HFFc6 (cell line): ENCODE data around the gene SEPTIN2. TPM values are rescaled to one million over a fixed set of nuclear protein-coding genes. Genes with fewer than 3 reads are reported as not detected.
"Not testable (repeated sequence)": the region's sequence is repeated elsewhere in the genome, so short reads cannot be mapped to it uniquely, and the experiment has no call there.

Experiments
- DNase-seq: peaks from one replicate; pipeline ENCODE4 v3.0.0-alpha.2; 2018
- H3K27ac Mint-ChIP-seq: 2 replicates; pipeline ENCODE4 v1.8.0; 2020; ENCODE audit warnings: mild to moderate bottlenecking, mixed read lengths
- H3K27me3 Mint-ChIP-seq: 2 replicates; pipeline ENCODE4 v1.8.0; 2021; ENCODE audit warnings: mild to moderate bottlenecking, moderate library complexity, mixed read lengths; ENCODE audit not compliant: insufficient read depth
- H3K36me3 Mint-ChIP-seq: 2 replicates; pipeline ENCODE4 v1.8.0; 2021; ENCODE audit warnings: low read depth, mixed read lengths
- H3K4me1 Mint-ChIP-seq: 2 replicates; pipeline ENCODE4 v1.8.0; 2020; ENCODE audit warnings: low read depth, mixed read lengths
- H3K4me3 Mint-ChIP-seq: 2 replicates; pipeline ENCODE4 v1.8.0; 2020; ENCODE audit warnings: mild to moderate bottlenecking, moderate library complexity, mixed read lengths
- H3K9me3 Mint-ChIP-seq: 2 replicates; pipeline ENCODE4 v1.8.0; 2020; ENCODE audit warnings: mild to moderate bottlenecking, mixed read lengths
- total RNA-seq, 6 experiments: library from RNA; stranded (reverse); fragmentation: NEBNext Ultra II Directional; extraction: Animal tissue kit (Norgen Biotek cat#: 25700); gene quantifications; 2 replicates in 1 of 6; 3 replicates in 5 of 6; pipeline ENCODE4 v1.2.3, GENCODE V29; 2021
- TF ChIP-seq, protein P1 (sequence below): fragments of 200-600 bp; sonication (generic); IDR thresholded peaks from 2 replicates; pipeline ENCODE4 v1.5.0; 2021; ENCODE audit warnings: antibody characterized with exemption, mild to moderate bottlenecking

The SEPTIN2 gene
- total RNA-seq, 6 experiments from 2014 or later: 399 to 468 (median 441) TPM

DNA sequence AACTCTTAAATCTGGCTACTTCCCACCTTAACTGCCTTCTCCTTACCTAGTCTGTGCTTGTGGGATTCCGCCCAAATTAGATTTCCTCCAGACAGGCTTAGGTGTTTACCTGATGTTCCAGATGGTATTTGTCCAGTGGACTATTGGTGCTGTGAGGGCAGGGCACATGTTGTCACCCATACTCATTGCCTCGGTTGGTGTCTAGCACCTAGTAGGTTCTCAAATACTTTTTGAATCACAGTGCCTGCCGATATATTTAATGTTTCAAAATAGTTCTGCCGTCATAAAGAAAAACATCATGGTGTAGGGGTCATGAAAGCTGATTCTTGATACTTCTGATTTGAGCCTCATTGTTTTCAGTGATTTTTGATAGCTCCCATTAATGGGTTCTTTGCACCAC lies 1.1 kb downstream of the SEPTIN2 start:
- Mint-ChIP-seq H3K9me3 (no peaks in the 10 kb centered on the region), H3K27ac (peak overlapping the region; percentile 100), H3K27me3 (peaks cover 4% of the 10 kb centered on the region), H3K4me3 (peak overlapping the region; percentile 100), H3K36me3 (peaks cover 51% of the 10 kb centered on the region), H3K4me1 (peaks cover 72% of the 10 kb centered on the region)
- DNase-seq: no peak
- TF ChIP-seq, protein P1, sequence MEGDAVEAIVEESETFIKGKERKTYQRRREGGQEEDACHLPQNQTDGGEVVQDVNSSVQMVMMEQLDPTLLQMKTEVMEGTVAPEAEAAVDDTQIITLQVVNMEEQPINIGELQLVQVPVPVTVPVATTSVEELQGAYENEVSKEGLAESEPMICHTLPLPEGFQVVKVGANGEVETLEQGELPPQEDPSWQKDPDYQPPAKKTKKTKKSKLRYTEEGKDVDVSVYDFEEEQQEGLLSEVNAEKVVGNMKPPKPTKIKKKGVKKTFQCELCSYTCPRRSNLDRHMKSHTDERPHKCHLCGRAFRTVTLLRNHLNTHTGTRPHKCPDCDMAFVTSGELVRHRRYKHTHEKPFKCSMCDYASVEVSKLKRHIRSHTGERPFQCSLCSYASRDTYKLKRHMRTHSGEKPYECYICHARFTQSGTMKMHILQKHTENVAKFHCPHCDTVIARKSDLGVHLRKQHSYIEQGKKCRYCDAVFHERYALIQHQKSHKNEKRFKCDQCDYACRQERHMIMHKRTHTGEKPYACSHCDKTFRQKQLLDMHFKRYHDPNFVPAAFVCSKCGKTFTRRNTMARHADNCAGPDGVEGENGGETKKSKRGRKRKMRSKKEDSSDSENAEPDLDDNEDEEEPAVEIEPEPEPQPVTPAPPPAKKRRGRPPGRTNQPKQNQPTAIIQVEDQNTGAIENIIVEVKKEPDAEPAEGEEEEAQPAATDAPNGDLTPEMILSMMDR: no peak

GRCh38 chr2:241317391-241317790 lies 1.7 kb downstream of the SEPTIN2 start:
- TF ChIP-seq, protein P1: no peak
- Mint-ChIP-seq H3K4me3 (peak overlapping the region; percentile 100), H3K36me3 (peaks cover 53% of the 10 kb centered on the region), H3K27me3 (peaks cover 4% of the 10 kb centered on the region), H3K27ac (peak overlapping the region; percentile 100), H3K9me3 (no peaks in the 10 kb centered on the region), H3K4me1 (peaks cover 70% of the 10 kb centered on the region)
- DNase-seq: no peak

- Mint-ChIP-seq H3K36me3 (peaks cover 40% of the 10 kb centered on the region), H3K4me1 (peaks cover 66% of the 10 kb centered on the region)
These were observed 3.1 kb downstream of the SEPTIN2 start for GRCh38 chr2:241318830-241319229.

GRCh38 chr2:241320394-241320793 lies 4.7 kb downstream of the SEPTIN2 start:
- Mint-ChIP-seq H3K27ac (peak overlapping the region; percentile 51; the same call in 1 of the 2 replicates), H3K4me1 (peaks cover 70% of the 10 kb centered on the region), H3K4me3 (peak overlapping the region; percentile 65), H3K36me3 (peaks cover 42% of the 10 kb centered on the region), H3K9me3 (no peaks in the 10 kb centered on the region), H3K27me3 (peaks cover 2% of the 10 kb centered on the region)
- no peak for DNase-seq
- TF ChIP-seq, protein P1: no peak

More at GRCh38 chr2:241318830-241319229, 3.1 kb downstream of the SEPTIN2 start:
- not testable (repeated sequence) for H3K27ac Mint-ChIP-seq, DNase-seq, H3K9me3 Mint-ChIP-seq, H3K27me3 Mint-ChIP-seq
- peak overlapping the region; percentile 100 for H3K4me3 Mint-ChIP-seq

DNA sequence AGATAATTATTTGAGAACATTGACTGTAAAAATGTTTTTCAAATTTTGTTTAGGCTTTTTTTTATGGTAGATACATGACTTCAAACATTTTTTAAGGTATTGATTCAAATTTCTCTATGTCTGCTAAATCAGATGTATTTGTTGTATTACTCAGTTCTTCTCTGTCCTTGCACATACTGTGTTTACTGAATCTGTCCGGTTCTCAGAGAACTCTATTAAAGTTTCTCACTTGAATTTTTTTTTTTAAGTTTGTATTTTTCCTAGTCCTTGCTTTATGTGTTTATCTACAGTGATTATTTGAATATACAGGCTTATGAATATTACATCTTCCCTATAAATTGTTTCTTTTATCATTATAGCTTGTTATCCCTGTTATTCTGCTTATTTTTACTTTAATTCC lies 5.3 kb downstream of the SEPTIN2 start:
- H3K36me3 Mint-ChIP-seq: peaks cover 42% of the 10 kb centered on the region
- DNase-seq: no peak
- H3K4me3 Mint-ChIP-seq: peak overlapping the region; percentile 61; the same call in 1 of the 2 replicates
- TF ChIP-seq, protein P1: no peak
- H3K4me1 Mint-ChIP-seq: peaks cover 70% of the 10 kb centered on the region
- H3K27me3 Mint-ChIP-seq: no peaks in the 10 kb centered on the region; the same call in 1 of the 2 replicates
- no peaks in the 10 kb centered on the region for H3K9me3 Mint-ChIP-seq
- H3K27ac Mint-ChIP-seq: peak overlapping the region; percentile 73

- peaks cover 36% of the 10 kb centered on the region for H3K36me3 Mint-ChIP-seq
- H3K4me1 Mint-ChIP-seq: peaks cover 68% of the 10 kb centered on the region
- TF ChIP-seq, protein P1: no peak
- H3K9me3 Mint-ChIP-seq: no peaks in the 10 kb centered on the region
- no peaks in the 10 kb centered on the region for H3K27me3 Mint-ChIP-seq
- H3K27ac Mint-ChIP-seq: peak overlapping the region; percentile 73
- DNase-seq: no peak
- H3K4me3 Mint-ChIP-seq: peak overlapping the region; percentile 61
These were observed 6.2 kb downstream of the SEPTIN2 start for GRCh38 chr2:241321886-241322285.
